Gastroesophageal sphincter (tissue), 3 donors: Measurements from ENCODE around the gene ARHGEF7.

Source experiments
- EP300 ChIP-seq: sonication (generic); formaldehyde crosslinking; IDR thresholded peaks from one replicate; pipeline ENCODE4 v1.6.1; 2017; ENCODE audit warnings: antibody characterized with exemption, mild to moderate bottlenecking
- POLR2A ChIP-seq, 2 donors: fragments of 450-650 bp; IDR thresholded peaks; one replicate each; pipeline ENCODE4 v1.6.1; 2017; ENCODE audit warnings: antibody characterized with exemption in 2 of 2, mild to moderate bottlenecking in 2 of 2, moderate library complexity in 1 of 2
- TF ChIP-seq, protein P1 (sequence below), 4 experiments: fragments of 200-600 bp in 2 of 4; fragments of 450-650 bp in 2 of 4; sonication (generic) in 1 of 4; IDR thresholded peaks; one replicate each; pipeline ENCODE4 v1.5.1; 2017 to 2019; ENCODE audit warnings: antibody characterized with exemption in 4 of 4, mild to moderate bottlenecking in 2 of 4, moderate library complexity in 2 of 4

DNA sequence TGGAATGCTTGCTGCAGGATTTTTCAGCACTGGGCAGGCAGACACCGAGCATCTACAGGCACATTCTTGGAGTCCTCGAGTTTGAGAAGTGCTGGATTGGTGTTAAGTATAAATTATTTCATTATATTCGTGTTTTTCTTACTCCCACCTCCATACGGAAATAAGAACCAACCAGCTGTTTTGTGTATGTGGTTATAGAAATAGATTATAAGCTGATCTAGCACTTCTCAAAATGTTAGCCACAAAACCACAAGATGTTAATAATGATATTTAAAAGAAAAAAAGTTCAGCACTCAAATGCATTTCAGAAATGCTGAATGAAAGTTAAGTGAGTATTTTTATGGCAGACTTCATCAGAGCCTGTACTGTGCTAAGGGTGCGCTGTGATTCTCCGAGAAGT is 181.3 kb downstream of the ARHGEF7 start:
- TF ChIP-seq EP300 (no peak), POLR2A (IDR thresholded peaks at IDR 0.05) (no peak)
- TF ChIP-seq, protein P1, sequence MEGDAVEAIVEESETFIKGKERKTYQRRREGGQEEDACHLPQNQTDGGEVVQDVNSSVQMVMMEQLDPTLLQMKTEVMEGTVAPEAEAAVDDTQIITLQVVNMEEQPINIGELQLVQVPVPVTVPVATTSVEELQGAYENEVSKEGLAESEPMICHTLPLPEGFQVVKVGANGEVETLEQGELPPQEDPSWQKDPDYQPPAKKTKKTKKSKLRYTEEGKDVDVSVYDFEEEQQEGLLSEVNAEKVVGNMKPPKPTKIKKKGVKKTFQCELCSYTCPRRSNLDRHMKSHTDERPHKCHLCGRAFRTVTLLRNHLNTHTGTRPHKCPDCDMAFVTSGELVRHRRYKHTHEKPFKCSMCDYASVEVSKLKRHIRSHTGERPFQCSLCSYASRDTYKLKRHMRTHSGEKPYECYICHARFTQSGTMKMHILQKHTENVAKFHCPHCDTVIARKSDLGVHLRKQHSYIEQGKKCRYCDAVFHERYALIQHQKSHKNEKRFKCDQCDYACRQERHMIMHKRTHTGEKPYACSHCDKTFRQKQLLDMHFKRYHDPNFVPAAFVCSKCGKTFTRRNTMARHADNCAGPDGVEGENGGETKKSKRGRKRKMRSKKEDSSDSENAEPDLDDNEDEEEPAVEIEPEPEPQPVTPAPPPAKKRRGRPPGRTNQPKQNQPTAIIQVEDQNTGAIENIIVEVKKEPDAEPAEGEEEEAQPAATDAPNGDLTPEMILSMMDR (IDR thresholded peaks at IDR 0.05), result no peak
